Measurements from ENCODE around the gene NOM1. TPM values are rescaled to one million over a fixed set of nuclear protein-coding genes. Genes with fewer than 3 reads are reported as not detected.

NOM1 gene
- total and polyA plus RNA-seq, 2 experiments from 2014 or later = 17.7 to 36.5 TPM

- Histone ChIP-seq H3F3A (replicated peaks; ENCODE audit: low read depth) (peaks cover 44% of the 10 kb centered on the region), H3K27ac (ENCODE audit: low read depth) (no peak overlapping the region), H3K27me3 (ENCODE audit: insufficient read depth) (peaks cover 100% of the 10 kb centered on the region), H2AFZ (peak overlapping the region; percentile 76; the same call in 1 of the 2 replicates), H3K4me1 (ENCODE audit: insufficient read depth) (peaks cover 75% of the 10 kb centered on the region), H3K4me2 (peak overlapping the region; percentile 70), H3K79me2 (replicated peaks; ENCODE audit: insufficient read depth) (no peaks in the 10 kb centered on the region), H3K9me2 (ENCODE audit: insufficient read depth) (no peaks in the 10 kb centered on the region), H3K4me3 (peak overlapping the region; percentile 49), H4K20me1 (replicated peaks; ENCODE audit: insufficient read depth) (peaks cover 27% of the 10 kb centered on the region), H3K36me3 (ENCODE audit: insufficient read depth) (no peaks in the 10 kb centered on the region)
- Mint-ChIP-seq H3K27me3 (ENCODE audit: insufficient read depth, low read depth, poor library complexity) (peaks cover 98% of the 10 kb centered on the region), H3K9me3 (peaks cover 5% of the 10 kb centered on the region; the same call in 1 of the 3 replicates), H3K4me3 (peak overlapping the region; percentile 71), H3K36me3 (ENCODE audit: low read depth) (no peaks in the 10 kb centered on the region), H3K27ac (no peak overlapping the region), H3K4me1 (peaks cover 51% of the 10 kb centered on the region)
- peak; percentile 79 for DNase-seq (ENCODE audit: low spot score)
- peak; percentile 14 for ATAC-seq
- TF ChIP-seq EZH2phosphoT487 (IDR thresholded peaks at IDR 0.05; ENCODE audit: unreplicated experiment) (peak; percentile 83), CREB1 (CRISPR knock-in tag; IDR thresholded peaks at IDR 0.05; ENCODE audit: low read depth) (no peak)
Observed at GRCh38 chr7:157018997-157019608, 69.6 kb downstream of the NOM1 start.

GRCh38 chr7:157019718-157020451, 70.4 kb downstream of the NOM1 start:
- Mint-ChIP-seq H3K27ac (no peak overlapping the region), H3K4me1 (peaks cover 43% of the 10 kb centered on the region), H3K27me3 (ENCODE audit: insufficient read depth, low read depth, poor library complexity) (peaks cover 98% of the 10 kb centered on the region), H3K4me3 (peak overlapping the region; percentile 41; the same call in 1 of the 3 replicates), H3K36me3 (ENCODE audit: low read depth) (no peaks in the 10 kb centered on the region), H3K9me3 (peaks cover 5% of the 10 kb centered on the region; the same call in 2 of the 3 replicates)
- Histone ChIP-seq H3F3A (replicated peaks; ENCODE audit: low read depth) (peaks cover 36% of the 10 kb centered on the region), H4K20me1 (replicated peaks; ENCODE audit: insufficient read depth) (peaks cover 27% of the 10 kb centered on the region), H3K4me2 (peak overlapping the region; percentile 79; the same call in 1 of the 2 replicates), H3K4me3 (peak overlapping the region; percentile 49), H3K36me3 (ENCODE audit: insufficient read depth) (no peaks in the 10 kb centered on the region), H3K9me2 (ENCODE audit: insufficient read depth) (no peaks in the 10 kb centered on the region), H3K27ac (ENCODE audit: low read depth) (no peak overlapping the region), H2AFZ (no peak overlapping the region), H3K79me2 (replicated peaks; ENCODE audit: insufficient read depth) (no peaks in the 10 kb centered on the region), H3K27me3 (ENCODE audit: insufficient read depth) (peaks cover 100% of the 10 kb centered on the region), H3K4me1 (ENCODE audit: insufficient read depth) (peaks cover 67% of the 10 kb centered on the region)
- ATAC-seq = no peak
- TF ChIP-seq EZH2 (IDR thresholded peaks at IDR 0.05; ENCODE audit: low read depth, unreplicated experiment) (peak; percentile 94), REST (IDR thresholded peaks at IDR 0.05; ENCODE audit: unreplicated experiment) (no peak)
- peak; percentile 42 for DNase-seq (ENCODE audit: low spot score)

Measured in GM23338 (cell line).